ENCODE measurements around the gene AVP. TPM values are rescaled to one million over a fixed set of nuclear protein-coding genes. Genes with fewer than 3 reads are reported as not detected.

Gene AVP
- total and polyA plus RNA-seq, 2 experiments from 2014 or later = 0.67 to 1.3 TPM

DNA sequence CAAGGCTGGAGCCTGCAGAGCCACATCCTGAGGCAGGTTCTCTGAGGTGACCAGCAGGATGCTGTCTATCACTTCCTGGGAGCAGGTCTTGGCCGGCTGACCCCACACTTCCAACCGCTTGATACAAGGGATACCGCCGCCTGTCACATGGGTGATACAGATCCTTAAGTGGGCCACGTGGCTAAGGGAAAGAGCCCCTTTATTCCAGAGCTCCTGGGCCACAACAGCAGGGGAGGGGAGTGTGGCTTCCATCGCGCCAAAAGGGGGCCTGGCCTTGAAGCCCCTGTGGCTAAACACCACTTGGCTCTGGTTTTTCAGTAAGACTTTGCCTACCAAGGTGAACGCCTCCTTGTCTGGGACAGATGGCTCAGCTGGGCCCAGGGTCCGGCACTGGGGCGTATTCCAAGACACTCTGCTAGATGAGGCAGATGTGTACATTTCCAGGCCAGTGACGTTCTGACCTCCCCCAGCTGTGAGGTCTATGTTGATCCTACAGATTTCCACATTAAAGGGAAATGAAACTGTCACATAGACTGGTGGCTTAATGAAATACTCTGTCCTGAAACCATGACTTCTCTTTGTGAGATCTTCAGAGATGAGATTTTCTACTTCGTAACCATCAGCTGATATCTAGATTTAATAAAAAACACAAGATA is 37.6 kb upstream of the AVP start:
- Histone ChIP-seq H3K4me3 (no peak overlapping the region), H3K36me3 (replicated peaks; ENCODE audit: insufficient read depth, low read depth) (no peaks in the 10 kb centered on the region), H3K9me2 (replicated peaks; ENCODE audit: insufficient read depth) (no peaks in the 10 kb centered on the region), H3K79me2 (no peaks in the 10 kb centered on the region), H4K20me1 (ENCODE audit: insufficient read depth, poor library complexity, severe bottlenecking) (no peaks in the 10 kb centered on the region), H3K4me1 (ENCODE audit: insufficient read depth) (no peaks in the 10 kb centered on the region), H3K9me3 (ENCODE audit: low read depth) (no peaks in the 10 kb centered on the region), H3K27me3 (no peaks in the 10 kb centered on the region), H3K27ac (no peak overlapping the region), H3K4me2 (no peak overlapping the region), H2AFZ (no peak overlapping the region)
- TF ChIP-seq, protein P1, sequence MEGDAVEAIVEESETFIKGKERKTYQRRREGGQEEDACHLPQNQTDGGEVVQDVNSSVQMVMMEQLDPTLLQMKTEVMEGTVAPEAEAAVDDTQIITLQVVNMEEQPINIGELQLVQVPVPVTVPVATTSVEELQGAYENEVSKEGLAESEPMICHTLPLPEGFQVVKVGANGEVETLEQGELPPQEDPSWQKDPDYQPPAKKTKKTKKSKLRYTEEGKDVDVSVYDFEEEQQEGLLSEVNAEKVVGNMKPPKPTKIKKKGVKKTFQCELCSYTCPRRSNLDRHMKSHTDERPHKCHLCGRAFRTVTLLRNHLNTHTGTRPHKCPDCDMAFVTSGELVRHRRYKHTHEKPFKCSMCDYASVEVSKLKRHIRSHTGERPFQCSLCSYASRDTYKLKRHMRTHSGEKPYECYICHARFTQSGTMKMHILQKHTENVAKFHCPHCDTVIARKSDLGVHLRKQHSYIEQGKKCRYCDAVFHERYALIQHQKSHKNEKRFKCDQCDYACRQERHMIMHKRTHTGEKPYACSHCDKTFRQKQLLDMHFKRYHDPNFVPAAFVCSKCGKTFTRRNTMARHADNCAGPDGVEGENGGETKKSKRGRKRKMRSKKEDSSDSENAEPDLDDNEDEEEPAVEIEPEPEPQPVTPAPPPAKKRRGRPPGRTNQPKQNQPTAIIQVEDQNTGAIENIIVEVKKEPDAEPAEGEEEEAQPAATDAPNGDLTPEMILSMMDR (IDR thresholded peaks at IDR 0.05; ENCODE audit: poor library complexity) = no peak
- TF ChIP-seq EZH2 (IDR thresholded peaks at IDR 0.05; ENCODE audit: borderline replicate concordance) = no peak
- 97% methylated on average over 12 of the region's 12 CpGs for WGBS (ENCODE audit: low lambda C conversion rate, missing lambda C conversion rate)
- no peak for DNase-seq (ENCODE audit: low spot score)

DNA sequence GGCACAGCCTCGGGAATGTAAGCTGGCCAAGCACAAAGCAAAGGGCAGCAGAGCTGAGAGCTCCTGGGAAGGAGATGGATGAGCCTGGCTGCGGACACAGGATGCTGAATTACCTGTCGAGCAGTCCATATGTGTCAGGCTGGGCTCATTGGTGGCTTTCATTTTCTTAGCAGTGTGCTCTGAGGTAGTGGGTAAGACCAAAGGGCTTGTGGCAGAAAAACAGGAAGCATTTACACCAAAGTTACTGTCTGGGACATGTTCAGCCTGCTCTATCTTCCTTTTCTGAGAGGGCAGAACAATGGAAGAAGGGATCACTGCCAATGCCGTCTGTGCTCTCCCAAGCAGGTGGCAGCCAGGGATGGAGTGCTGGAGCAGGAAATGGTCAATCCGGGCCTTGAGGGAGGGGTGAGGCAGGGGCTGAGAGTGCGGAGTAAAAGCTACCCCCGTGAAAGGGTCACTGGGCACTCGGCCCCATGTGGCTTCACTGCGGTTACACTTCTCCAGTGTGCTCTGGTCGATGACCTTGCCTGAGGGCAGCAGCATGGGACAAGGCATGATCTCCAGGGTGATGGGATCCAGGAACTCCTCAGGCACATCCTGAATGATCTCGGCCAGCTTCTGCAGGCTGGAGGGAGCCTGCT is 36.9 kb upstream of the AVP start:
- no peaks in the 10 kb centered on the region for H3K27me3 ChIP-seq
- TF ChIP-seq, protein P1 (IDR thresholded peaks at IDR 0.05; ENCODE audit: poor library complexity) = no peak
- TF ChIP-seq EZH2phosphoT487 (IDR thresholded peaks at IDR 0.05; ENCODE audit: low read depth, severe bottlenecking, unreplicated experiment) = no peak
- no peak for TF ChIP-seq EZH2 (IDR thresholded peaks at IDR 0.05; ENCODE audit: borderline replicate concordance)
- 94% methylated on average over 11 of the region's 11 CpGs for WGBS (ENCODE audit: low lambda C conversion rate, missing lambda C conversion rate)
- no peaks in the 10 kb centered on the region for H3K9me3 ChIP-seq (ENCODE audit: low read depth)
- H3K9me2 ChIP-seq (replicated peaks; ENCODE audit: insufficient read depth) = no peaks in the 10 kb centered on the region
- H3K27ac ChIP-seq = no peak overlapping the region
- H3K4me3 ChIP-seq = no peak overlapping the region
- no peak for DNase-seq (ENCODE audit: low spot score)
- H3K4me1 ChIP-seq (ENCODE audit: insufficient read depth) = no peaks in the 10 kb centered on the region
- no peak overlapping the region for H2AFZ ChIP-seq
- H3K79me2 ChIP-seq = no peaks in the 10 kb centered on the region
- H4K20me1 ChIP-seq (ENCODE audit: insufficient read depth, poor library complexity, severe bottlenecking) = no peaks in the 10 kb centered on the region
- H3K4me2 ChIP-seq = no peak overlapping the region
- H3K36me3 ChIP-seq (replicated peaks; ENCODE audit: insufficient read depth, low read depth) = no peaks in the 10 kb centered on the region

DNA sequence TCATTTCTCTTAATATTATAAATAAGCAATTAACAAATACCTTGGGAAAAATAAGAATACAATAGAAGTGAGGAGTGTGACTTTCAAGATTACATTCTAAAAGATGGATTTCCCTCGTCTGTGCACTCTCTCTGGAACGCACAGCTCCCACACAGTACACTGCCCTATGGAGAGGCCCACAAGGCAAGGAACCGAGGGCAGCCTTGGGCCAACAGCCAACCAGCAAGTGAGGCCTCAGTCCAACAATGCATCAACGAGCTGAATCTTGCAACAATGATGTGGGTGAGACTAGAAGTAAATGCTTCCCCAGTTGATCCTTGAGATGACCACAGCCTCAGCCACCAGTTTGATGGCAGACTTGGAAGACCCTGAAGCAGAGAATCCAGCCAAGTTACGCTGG is 34.5 kb upstream of the AVP start:
- H3K9me2 ChIP-seq (replicated peaks; ENCODE audit: insufficient read depth) = no peaks in the 10 kb centered on the region
- H3K27me3 ChIP-seq = no peaks in the 10 kb centered on the region
- no peak overlapping the region for H3K4me2 ChIP-seq
- no peaks in the 10 kb centered on the region for H3K4me1 ChIP-seq (ENCODE audit: insufficient read depth)
- H2AFZ ChIP-seq = no peak overlapping the region
- H3K27ac ChIP-seq = no peak overlapping the region
- peaks cover 5% of the 10 kb centered on the region for H3K79me2 ChIP-seq
- H3K9me3 ChIP-seq (ENCODE audit: low read depth) = no peaks in the 10 kb centered on the region
- DNase-seq (ENCODE audit: low spot score) = no peak
- H4K20me1 ChIP-seq (ENCODE audit: insufficient read depth, poor library complexity, severe bottlenecking) = no peaks in the 10 kb centered on the region
- WGBS (ENCODE audit: low lambda C conversion rate, missing lambda C conversion rate) = 89% methylated on average over 5 of the region's 5 CpGs
- TF ChIP-seq, protein P1 (IDR thresholded peaks at IDR 0.05; ENCODE audit: poor library complexity) = no peak
- TF ChIP-seq EZH2 (IDR thresholded peaks at IDR 0.05; ENCODE audit: borderline replicate concordance) (no peak), EZH2phosphoT487 (IDR thresholded peaks at IDR 0.05; ENCODE audit: low read depth, severe bottlenecking, unreplicated experiment) (no peak)
- H3K36me3 ChIP-seq (replicated peaks; ENCODE audit: insufficient read depth, low read depth) = no peaks in the 10 kb centered on the region
- H3K4me3 ChIP-seq = no peak overlapping the region

Measured in hepatocyte (in vitro differentiated cells).